HepG2 (cell line): ENCODE data around the gene CAB39. TPM values are rescaled to one million over a fixed set of nuclear protein-coding genes. Genes with fewer than 3 reads are reported as not detected.
A peak's percentile ranks its signal among the peaks of the same experiment; 100 is the strongest.

ENCODE experiments used
- KLF12 ChIP-seq: sonication (generic); formaldehyde crosslinking; IDR thresholded peaks from 2 replicates; pipeline ENCODE4 v1.4.0; 2020; ENCODE audit warnings: missing genetic modification reagents, borderline replicate concordance
- RAD21 ChIP-seq: fragments of 450-650 bp; formaldehyde crosslinking; IDR thresholded peaks from 2 replicates; pipeline ENCODE4 v1.5.0; 2020; ENCODE audit warnings: mild to moderate bottlenecking
- TCF12 ChIP-seq, 2 experiments: fragments of 450-650 bp in 1 of 2; sonication (generic) in 1 of 2; formaldehyde crosslinking in 1 of 2; IDR thresholded peaks; 2 replicates each; pipeline versions ENCODE4 v1.6.1 to v1.8.0; 2017 to 2022; ENCODE audit warnings: antibody characterized with exemption in 1 of 2, mild to moderate bottlenecking in 1 of 2, missing genetic modification reagents in 1 of 2, moderate library complexity in 1 of 2
- USF2 ChIP-seq, 2 experiments: sonication (generic) in 1 of 2; formaldehyde crosslinking in 1 of 2; IDR thresholded peaks; 2 replicates each; pipeline versions ENCODE4 v1.5.1 to v1.6.1; 2011 to 2020; ENCODE audit warnings: borderline replicate concordance in 1 of 2, low read depth in 1 of 2, low read length in 1 of 2, mild to moderate bottlenecking in 1 of 2, missing genetic modification reagents in 1 of 2, moderate library complexity in 1 of 2
- YEATS2 ChIP-seq: sonication (generic); formaldehyde crosslinking; IDR thresholded peaks from 2 replicates; pipeline ENCODE4 v1.4.0; 2020; ENCODE audit warnings: missing genetic modification reagents, borderline replicate concordance
- ZBTB1 ChIP-seq: sonication (generic); formaldehyde crosslinking; IDR thresholded peaks from 2 replicates; pipeline ENCODE4 v1.4.0; 2020; ENCODE audit warnings: missing genetic modification reagents, borderline replicate concordance
- ZBTB3 ChIP-seq: sonication (generic); formaldehyde crosslinking; IDR thresholded peaks from 2 replicates; pipeline ENCODE4 v1.4.0; 2020; ENCODE audit warnings: low read depth, mild to moderate bottlenecking, moderate library complexity, missing genetic modification reagents, borderline replicate concordance
- ZFY ChIP-seq: sonication (generic); formaldehyde crosslinking; IDR thresholded peaks from 2 replicates; pipeline ENCODE4 v1.4.0; 2020; ENCODE audit warnings: missing genetic modification reagents
- ZGPAT ChIP-seq: IDR thresholded peaks from 2 replicates; pipeline ENCODE4 v1.6.1; 2016; ENCODE audit warnings: mild to moderate bottlenecking
- ZNF281 ChIP-seq: sonication (generic); formaldehyde crosslinking; IDR thresholded peaks from 2 replicates; pipeline ENCODE4 v1.4.0; 2020; ENCODE audit warnings: missing genetic modification reagents, borderline replicate concordance
- ZNF441 ChIP-seq: sonication (generic); formaldehyde crosslinking; IDR thresholded peaks from 2 replicates; pipeline ENCODE4 v1.7.0; 2021; ENCODE audit warnings: missing genetic modification reagents, borderline replicate concordance
- ZNF543 ChIP-seq: sonication (generic); formaldehyde crosslinking; IDR thresholded peaks from 2 replicates; pipeline ENCODE4 v1.4.0; 2020; ENCODE audit warnings: mild to moderate bottlenecking, missing genetic modification reagents
- ZNF609 ChIP-seq: sonication (generic); formaldehyde crosslinking; IDR thresholded peaks from 2 replicates; pipeline ENCODE4 v1.4.0; 2020; ENCODE audit warnings: mild to moderate bottlenecking, missing genetic modification reagents, borderline replicate concordance
- ZNF775 ChIP-seq: sonication (generic); formaldehyde crosslinking; IDR thresholded peaks from 2 replicates; pipeline ENCODE4 v1.4.0; 2020; ENCODE audit warnings: missing genetic modification reagents, mild to moderate bottlenecking, moderate library complexity, borderline replicate concordance
- polyA plus RNA-seq, 8 experiments: library from polyadenylated mRNA; depleted of rRNA in 3 of 8; stranded (reverse) in 7 of 8; unstranded in 1 of 8; fragments of >200 nt; fragmentation: Illumina TruSeq in 4 of 8; extraction: Trizol in 4 of 8; gene quantifications; 2 replicates each; pipeline versions ENCODE4 v1.2.1 to v1.2.3, GENCODE V29; 2011 to 2016; ENCODE audit warnings: low read depth in 4 of 8, missing spikeins in 1 of 8, mixed read lengths in 1 of 8; ENCODE audit not compliant: insufficient read depth in 1 of 8
- total RNA-seq, 5 experiments: library from RNA; depleted of rRNA; stranded (reverse); fragments of >200 nt; fragmentation: Illumina TruSeq; extraction: Trizol; gene quantifications; 2 replicates each; pipeline ENCODE4 v1.2.3, GENCODE V29; 2016; ENCODE audit warnings: low read depth in 1 of 5
- TF ChIP-seq, protein P1 (sequence below): sonication (generic); formaldehyde crosslinking; IDR thresholded peaks from 2 replicates; pipeline ENCODE4 v1.8.0; 2023; ENCODE audit warnings: mild to moderate bottlenecking, missing genetic modification reagents

CAB39 gene
- total and polyA plus RNA-seq, 2 of the 13 experiments (the other 11 are each of a cell fraction or from before 2014, with no cell fraction given) = 19.3 to 45.3 TPM

DNA sequence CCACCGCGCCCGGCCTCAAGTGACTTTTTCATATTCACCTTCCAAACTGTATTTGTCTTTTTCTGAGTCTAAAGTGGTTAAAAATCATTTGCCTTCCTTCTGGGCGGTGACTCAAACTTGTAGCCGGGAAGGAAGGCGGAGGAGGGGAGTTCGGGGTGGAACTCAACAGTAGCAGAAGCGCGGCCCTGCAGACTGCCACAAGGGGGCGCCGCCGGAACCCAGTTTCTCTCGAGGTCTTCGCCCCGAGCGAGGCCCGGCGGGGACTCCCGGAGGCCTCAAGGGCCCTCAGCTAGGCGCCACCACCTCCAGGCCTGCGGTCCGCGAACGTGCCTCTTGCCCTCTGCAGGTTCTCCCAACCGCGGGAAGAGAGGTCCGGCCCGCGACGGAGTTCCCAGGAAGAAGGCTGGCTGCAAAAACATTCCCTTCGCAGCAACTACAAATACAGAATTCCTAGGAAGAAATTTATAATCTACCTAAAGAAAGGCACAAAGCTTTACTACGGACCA, 135.3 kb downstream of the CAB39 start (continued):
- TF ChIP-seq ZGPAT (CRISPR knock-in tag) (peak; percentile 43; the same call in 1 of the 2 replicates), ZNF441 (CRISPR knock-in tag) (0 out of 2 replicates have a peak, but pooled peaks have one; percentile 67), ZNF281 (CRISPR knock-in tag) (0 out of 2 replicates have a peak, but pooled peaks have one; percentile 35), KLF12 (CRISPR knock-in tag) (peak; percentile 77; the same call in 1 of the 2 replicates), ZNF609 (CRISPR knock-in tag) (no peak), ZBTB1 (no peak), ZNF775 (no peak), RAD21 (CRISPR knock-in tag) (peak; percentile 86), USF2 (IDR thresholded peaks at IDR 0.05; ENCODE audit: low read depth, low read length) (no peak), USF2 (CRISPR knock-in tag; IDR thresholded peaks at IDR 0.05; ENCODE audit: borderline replicate concordance) (no peak), ZFY (CRISPR knock-in tag) (peak; percentile 83), ZBTB3 (CRISPR knock-in tag) (no peak), YEATS2 (CRISPR knock-in tag) (0 out of 2 replicates have a peak, but pooled peaks have one; percentile 41), TCF12 (IDR thresholded peaks at IDR 0.05) (no peak), TCF12 (CRISPR knock-in tag; IDR thresholded peaks at IDR 0.05) (no peak), ZNF543 (no peak)
- TF ChIP-seq, protein P1, sequence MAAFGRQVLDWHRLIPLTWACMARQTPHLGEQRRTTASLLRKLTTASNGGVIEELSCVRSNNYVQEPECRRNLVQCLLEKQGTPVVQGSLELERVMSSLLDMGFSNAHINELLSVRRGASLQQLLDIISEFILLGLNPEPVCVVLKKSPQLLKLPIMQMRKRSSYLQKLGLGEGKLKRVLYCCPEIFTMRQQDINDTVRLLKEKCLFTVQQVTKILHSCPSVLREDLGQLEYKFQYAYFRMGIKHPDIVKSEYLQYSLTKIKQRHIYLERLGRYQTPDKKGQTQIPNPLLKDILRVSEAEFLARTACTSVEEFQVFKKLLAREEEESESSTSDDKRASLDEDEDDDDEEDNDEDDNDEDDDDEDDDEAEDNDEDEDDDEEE (CRISPR knock-in tag) = no peak
